Tibial nerve (tissue), 4 donors: Measurements from ENCODE around the gene ZNF442. TPM values are rescaled to one million over a fixed set of nuclear protein-coding genes. Genes with fewer than 3 reads are reported as not detected.
"Not testable (repeated sequence)": the region's sequence is repeated elsewhere in the genome, so short reads cannot be mapped to it uniquely, and the experiment has no call there.

Source experiments
- DNase-seq, 2 donors: peaks; one replicate each; pipeline ENCODE4 v3.0.0-alpha.2; 2019; ENCODE audit warnings: low spot score in 2 of 2
- H3K27ac ChIP-seq, 4 donors: fragments of 200-600 bp; sonication (generic) in 3 of 4; one replicate each; pipeline ENCODE4 v1.5.1; 2017 to 2019; ENCODE audit warnings: mild to moderate bottlenecking in 1 of 4
- H3K27me3 ChIP-seq, 2 donors: fragments of 200-600 bp; sonication (generic) in 1 of 2; one replicate each; pipeline versions ENCODE4 v1.5.1 to v1.6.0; 2017 to 2019
- H3K36me3 ChIP-seq, 3 donors: fragments of 200-600 bp; sonication (generic); one replicate each; pipeline ENCODE4 v1.5.1; 2018 to 2019
- H3K4me1 ChIP-seq, 4 donors: fragments of 200-600 bp; sonication (generic) in 3 of 4; one replicate each; pipeline ENCODE4 v1.5.1; 2017 to 2019
- H3K4me3 ChIP-seq, 4 donors: fragments of 200-600 bp; sonication (generic) in 3 of 4; one replicate each; pipeline ENCODE4 v1.5.1; 2017 to 2019; ENCODE audit warnings: mild to moderate bottlenecking in 1 of 4, moderate library complexity in 1 of 4
- H3K9me3 ChIP-seq, 4 donors: fragments of 200-600 bp; sonication (generic) in 3 of 4; one replicate each; pipeline ENCODE4 v1.5.1; 2017 to 2019
- EP300 ChIP-seq, 2 donors: sonication (generic); formaldehyde crosslinking; IDR thresholded peaks; one replicate each; pipeline ENCODE4 v1.6.1; 2017; ENCODE audit warnings: antibody characterized with exemption in 2 of 2, mild to moderate bottlenecking in 1 of 2
- POLR2A ChIP-seq, 2 donors: fragments of 450-650 bp; IDR thresholded peaks; one replicate each; pipeline ENCODE4 v1.6.1; 2017; ENCODE audit warnings: antibody characterized with exemption in 2 of 2, mild to moderate bottlenecking in 2 of 2, moderate library complexity in 2 of 2
- WGBS, 2 donors: methylation state at CpG; one replicate each; pipeline ENCODE4 v1.1.5; 2018; 5-methylcytosine and 5-hydroxymethylcytosine counted together
- small RNA-seq: library from RNA; depleted of rRNA; stranded (forward); fragments of <200 nt; gene quantifications from one replicate; pipeline ENCODE3, GENCODE V24; 2016
- total RNA-seq, 4 donors: library from RNA; depleted of rRNA; stranded (reverse); fragments of >200 nt; gene quantifications; one replicate each; pipeline ENCODE4 v1.1.0, GENCODE V29; 2016
- TF ChIP-seq, protein P1 (sequence below), 5 experiments: fragments of 200-600 bp in 3 of 5; fragments of 450-650 bp in 2 of 5; sonication (generic) in 3 of 5; IDR thresholded peaks; one replicate each; pipeline ENCODE4 v1.5.1; 2016 to 2019; ENCODE audit warnings: antibody characterized with exemption in 5 of 5, mild to moderate bottlenecking in 3 of 5, moderate library complexity in 2 of 5

ZNF442 gene
- total RNA-seq, 4 donors from 2014 or later, result 3.6 to 4.3 (median 4.1) TPM

DNA sequence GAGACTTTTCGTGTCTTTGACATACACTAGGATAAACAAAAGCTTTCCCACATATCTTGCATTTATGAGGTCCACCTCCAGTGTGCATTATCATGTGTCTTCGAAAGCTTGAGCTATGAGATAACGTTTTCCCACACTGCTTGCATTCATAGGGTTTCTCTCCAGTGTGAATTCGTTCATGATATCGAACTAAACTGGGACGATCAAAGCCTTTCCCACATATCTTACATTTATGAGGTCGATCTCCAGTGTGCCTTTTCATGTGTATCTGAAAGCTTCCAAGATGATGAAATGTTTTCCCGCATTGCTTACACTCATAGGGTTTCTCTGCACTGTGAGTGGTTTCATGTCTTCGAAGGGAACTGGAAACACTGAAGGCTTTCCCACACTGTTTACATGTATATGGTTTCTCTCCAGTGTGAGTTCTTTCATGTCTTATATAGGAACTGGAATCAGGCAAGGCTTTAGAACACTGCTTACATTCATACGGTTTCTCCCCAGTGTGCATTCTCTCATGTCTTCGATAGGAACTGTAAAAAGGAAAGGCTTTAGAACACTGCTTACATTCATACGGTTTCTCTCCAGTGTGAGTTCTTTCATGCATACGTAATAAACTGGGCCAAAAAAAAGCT lies 46.6 kb downstream of the ZNF442 start:
- no peak overlapping the region for H3K27ac ChIP-seq
- no peak for TF ChIP-seq POLR2A (IDR thresholded peaks at IDR 0.05)
- no peak for TF ChIP-seq EP300 (IDR thresholded peaks at IDR 0.05)
- TF ChIP-seq, protein P1, sequence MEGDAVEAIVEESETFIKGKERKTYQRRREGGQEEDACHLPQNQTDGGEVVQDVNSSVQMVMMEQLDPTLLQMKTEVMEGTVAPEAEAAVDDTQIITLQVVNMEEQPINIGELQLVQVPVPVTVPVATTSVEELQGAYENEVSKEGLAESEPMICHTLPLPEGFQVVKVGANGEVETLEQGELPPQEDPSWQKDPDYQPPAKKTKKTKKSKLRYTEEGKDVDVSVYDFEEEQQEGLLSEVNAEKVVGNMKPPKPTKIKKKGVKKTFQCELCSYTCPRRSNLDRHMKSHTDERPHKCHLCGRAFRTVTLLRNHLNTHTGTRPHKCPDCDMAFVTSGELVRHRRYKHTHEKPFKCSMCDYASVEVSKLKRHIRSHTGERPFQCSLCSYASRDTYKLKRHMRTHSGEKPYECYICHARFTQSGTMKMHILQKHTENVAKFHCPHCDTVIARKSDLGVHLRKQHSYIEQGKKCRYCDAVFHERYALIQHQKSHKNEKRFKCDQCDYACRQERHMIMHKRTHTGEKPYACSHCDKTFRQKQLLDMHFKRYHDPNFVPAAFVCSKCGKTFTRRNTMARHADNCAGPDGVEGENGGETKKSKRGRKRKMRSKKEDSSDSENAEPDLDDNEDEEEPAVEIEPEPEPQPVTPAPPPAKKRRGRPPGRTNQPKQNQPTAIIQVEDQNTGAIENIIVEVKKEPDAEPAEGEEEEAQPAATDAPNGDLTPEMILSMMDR (IDR thresholded peaks at IDR 0.05), result no peak
- no peaks in the 10 kb centered on the region for H3K4me1 ChIP-seq
- H3K27me3 ChIP-seq, result no peaks in the 10 kb centered on the region
- H3K4me3 ChIP-seq, result no peak overlapping the region
- no peak for DNase-seq
- 91 to 92% methylated on average over 13 of the region's 13 CpGs for WGBS, 2 donors
- peaks cover 0 to 29% (median 3%) of the 10 kb centered on the region in 4 donors for H3K9me3 ChIP-seq
- H3K36me3 ChIP-seq, result peaks cover 2 to 80% (median 11%) of the 10 kb centered on the region in 3 donors

DNA sequence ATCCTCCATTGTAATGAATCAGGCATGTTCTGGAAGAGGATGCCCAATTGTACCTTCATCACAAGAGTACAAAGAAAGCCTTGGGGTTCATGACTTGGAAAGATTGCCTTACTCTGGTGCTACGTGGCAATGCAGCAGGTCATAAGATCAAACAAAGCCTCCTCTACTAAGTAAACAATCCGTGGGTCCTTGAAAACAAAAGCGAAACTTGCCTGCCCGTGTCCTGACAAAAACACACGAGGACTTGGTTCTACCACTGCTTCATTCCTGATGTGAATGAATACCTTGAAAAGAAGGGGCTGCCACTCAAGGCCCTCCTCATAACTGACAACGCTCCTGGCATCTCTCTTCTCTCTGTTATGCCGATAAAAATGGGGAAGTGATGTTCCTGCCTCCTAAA lies 50.9 kb downstream of the ZNF442 start:
- no peaks in the 10 kb centered on the region for H3K27me3 ChIP-seq
- H3K36me3 ChIP-seq, result peaks cover 0 to 40% (median 11%) of the 10 kb centered on the region in 3 donors
- H3K4me3 ChIP-seq, result no peak overlapping the region
- H3K9me3 ChIP-seq, result peaks cover 0 to 18% (median 2%) of the 10 kb centered on the region in 4 donors
- TF ChIP-seq EP300 (IDR thresholded peaks at IDR 0.05) (no peak), POLR2A (IDR thresholded peaks at IDR 0.05) (no peak)
- TF ChIP-seq, protein P1 (IDR thresholded peaks at IDR 0.05), result no peak
- no peak for DNase-seq
- no peaks in the 10 kb centered on the region for H3K4me1 ChIP-seq
- H3K27ac ChIP-seq, result no peak overlapping the region
- WGBS, 2 donors, result 79 to 84% methylated on average over 7 of the region's 7 CpGs

DNA sequence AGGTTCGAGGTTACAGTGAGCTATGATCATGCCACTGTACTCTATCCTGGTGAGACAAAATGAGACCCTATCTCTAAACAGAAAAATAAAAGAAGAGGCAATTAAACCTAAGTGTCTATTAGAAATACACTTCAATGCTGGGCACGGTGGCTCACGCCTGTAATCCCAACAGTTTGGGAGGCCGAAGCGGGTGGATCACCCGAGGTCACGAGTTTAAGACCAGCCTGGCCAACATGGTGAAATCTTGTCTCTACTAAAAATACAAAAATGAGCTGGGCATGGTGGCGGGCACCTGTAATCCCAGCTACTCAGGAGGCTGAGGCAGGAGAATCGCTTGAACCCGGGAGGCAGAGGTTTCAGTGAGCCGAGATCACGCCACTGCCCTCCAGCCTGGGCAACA lies 56.6 kb downstream of the ZNF442 start:
- not testable (repeated sequence) for H3K27ac ChIP-seq, H3K4me3 ChIP-seq, H3K4me1 ChIP-seq, DNase-seq, H3K27me3 ChIP-seq, H3K9me3 ChIP-seq
- peaks cover 0 to 19% (median 0%) of the 10 kb centered on the region in 3 donors for H3K36me3 ChIP-seq
- WGBS, 2 donors, result 95 to 98% methylated on average over 12 of the region's 12 CpGs

Small RNA genes lying within 50 kb of the gene (small RNA-seq; reads per million reads assigned to genes)
- gene RPS29P23, result not detected

Other genes with a start within 250 kb of the ZNF442 start
- 10 to 100 TPM in 1 of 4 donors, 1 to 10 TPM in 3; 1.2 to 10.4 (median 5.1) TPM for gene ZNF20, start 225.3 kb downstream of the ZNF442 start, total RNA-seq
- 10 to 100 TPM in 2 of 4 donors, 1 to 10 TPM in 2; 5.0 to 11.6 (median 9.1) TPM for gene ZNF625, start 208.9 kb downstream of the ZNF442 start, total RNA-seq
- 10 to 100 TPM in 3 of 4 donors, 1 to 10 TPM in 1; 5.1 to 25.8 (median 13.4) TPM for gene ZNF136, start 202.6 kb downstream of the ZNF442 start, total RNA-seq
- gene ZNF44, start 70.8 kb downstream of the ZNF442 start, total RNA-seq, result 10 to 100 TPM; 11.8 to 16.7 (median 13.4) TPM
- 10 to 100 TPM in 1 of 4 donors, 1 to 10 TPM in 3; 2.1 to 14.2 (median 4.1) TPM for gene ZNF563, start 32.0 kb downstream of the ZNF442 start, total RNA-seq
- gene ZNF799, start 35.6 kb upstream of the ZNF442 start, total RNA-seq, result 1 to 10 TPM; 3.3 to 6.8 (median 4.4) TPM
- 1 to 10 TPM; 2.8 to 4.5 (median 3.7) TPM for gene ZNF443, start 75.3 kb upstream of the ZNF442 start, total RNA-seq
- 1 to 10 TPM; 2.9 to 4.8 (median 4.5) TPM for gene ZNF709, start 119.1 kb upstream of the ZNF442 start, total RNA-seq
- 10 to 100 TPM; 12.0 to 20.6 (median 14.7) TPM for gene ZNF564, start 185.8 kb upstream of the ZNF442 start, total RNA-seq
- 1 to 10 TPM; 3.1 to 6.7 (median 4.8) TPM for gene ZNF490, start 245.1 kb upstream of the ZNF442 start, total RNA-seq
- 10 to 100 TPM; 36.1 to 38.7 (median 37.6) TPM for gene ZNF791, start 245.2 kb upstream of the ZNF442 start, total RNA-seq